GM15510 (cell line): ENCODE data around the gene CMSS1.

Source experiments
- POLR2A ChIP-seq: IDR thresholded peaks from 3 replicates; pipeline ENCODE4 v1.6.1; 2011; ENCODE audit warnings: borderline replicate concordance; ENCODE audit not compliant: insufficient read length; ENCODE audit errors: extremely low read depth

The CMSS1 gene

DNA sequence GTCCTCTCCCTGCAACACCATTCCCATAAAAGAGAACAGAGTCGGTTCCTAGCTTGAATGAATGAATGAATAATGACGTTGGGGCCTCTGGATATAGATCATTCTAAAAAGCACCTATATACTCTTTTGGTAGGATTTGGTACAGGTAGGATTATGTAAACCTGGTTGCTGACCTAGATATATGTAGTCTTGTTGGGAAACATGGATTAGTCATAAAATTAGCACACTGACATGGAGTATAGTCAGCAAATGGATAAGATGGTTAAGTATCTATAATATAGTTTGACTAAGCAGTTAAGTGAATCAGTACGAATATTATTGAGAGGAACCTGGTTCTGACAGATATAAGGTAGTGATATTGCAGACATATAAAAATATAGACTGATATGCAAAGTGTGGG, 154.1 kb downstream of the CMSS1 start:
- no peak for TF ChIP-seq POLR2A

GRCh38 chr3:99972380-99973104, 154.9 kb downstream of the CMSS1 start:
- TF ChIP-seq POLR2A: no peak

DNA sequence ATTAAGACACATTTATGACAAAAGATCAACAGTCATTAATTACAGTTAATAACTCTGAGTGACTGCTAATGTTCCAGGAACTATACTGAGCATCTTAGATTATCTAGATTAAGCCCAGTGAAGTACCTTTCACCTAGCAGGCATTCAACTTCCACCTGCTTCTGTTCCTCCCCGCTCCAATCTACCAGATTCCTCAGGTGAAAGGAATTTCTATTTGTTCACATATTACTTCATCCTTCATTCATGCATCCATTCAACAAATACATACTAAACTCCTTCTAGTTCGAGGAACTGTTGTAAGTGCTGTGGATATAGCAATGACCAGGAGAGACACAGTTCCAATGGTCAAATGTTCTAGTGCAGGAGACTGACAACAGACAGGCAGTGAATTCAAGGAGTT, 157.3 kb downstream of the CMSS1 start:
- no peak for TF ChIP-seq POLR2A

DNA sequence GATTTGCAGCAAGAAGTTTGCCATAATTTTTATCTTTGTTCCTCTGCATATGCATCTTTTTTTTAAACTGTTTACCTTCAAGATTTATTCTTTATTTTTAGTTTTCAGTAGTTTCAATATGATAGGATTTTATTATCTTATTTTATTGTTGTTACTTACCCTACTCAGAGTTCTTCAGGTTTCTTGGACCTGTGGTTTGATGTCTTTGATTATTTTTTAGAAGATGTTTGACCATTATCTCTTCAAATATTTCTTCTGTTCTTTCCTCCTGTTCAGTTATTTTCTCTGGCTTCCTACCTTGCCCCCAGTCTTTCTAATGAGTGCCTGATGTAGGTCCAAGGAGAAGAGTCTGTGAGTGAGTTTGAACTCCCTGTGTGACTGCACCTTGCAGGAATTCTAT, 158.9 kb downstream of the CMSS1 start:
- no peak for TF ChIP-seq POLR2A

DNA sequence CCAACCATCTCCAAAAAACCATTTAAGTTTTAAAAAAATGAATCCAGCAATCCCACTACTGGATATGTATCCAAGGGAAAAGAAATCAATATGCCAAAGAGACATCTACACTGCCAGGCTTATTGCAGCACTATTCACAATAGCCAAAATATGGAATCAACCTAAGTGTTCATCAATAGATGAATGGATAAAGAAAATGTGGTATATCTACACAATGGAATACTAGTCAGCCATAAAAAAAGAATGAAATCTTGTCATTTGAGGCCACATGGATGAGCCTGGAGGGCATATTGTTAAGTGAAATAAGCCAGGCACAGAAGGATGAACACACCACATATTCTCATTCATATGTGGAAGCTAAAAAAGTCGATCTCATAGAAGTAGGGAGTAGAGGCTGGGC, 160.6 kb downstream of the CMSS1 start:
- TF ChIP-seq POLR2A: no peak

DNA sequence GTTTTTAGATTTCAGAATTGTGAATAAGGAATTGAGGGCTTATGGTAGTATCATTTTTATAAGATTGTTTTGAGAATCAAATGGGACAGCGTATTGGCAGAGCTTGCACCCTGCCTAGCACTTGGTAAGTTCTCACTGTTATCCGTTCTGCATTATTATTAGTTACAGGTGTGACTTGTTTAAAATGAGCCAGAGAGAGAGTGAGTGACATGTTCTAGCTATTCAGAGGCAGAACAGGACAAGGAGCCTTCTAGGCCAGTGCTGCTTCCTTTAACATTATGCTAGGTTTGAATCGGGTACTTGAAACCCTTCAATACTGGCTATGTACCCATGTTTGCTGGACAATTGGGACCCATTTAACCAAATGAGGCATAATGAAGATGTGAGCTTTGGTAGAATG, 162.9 kb downstream of the CMSS1 start:
- no peak for TF ChIP-seq POLR2A

- TF ChIP-seq POLR2A: no peak
Observed at GRCh38 chr3:99981138-99981537, 163.5 kb downstream of the CMSS1 start.

DNA sequence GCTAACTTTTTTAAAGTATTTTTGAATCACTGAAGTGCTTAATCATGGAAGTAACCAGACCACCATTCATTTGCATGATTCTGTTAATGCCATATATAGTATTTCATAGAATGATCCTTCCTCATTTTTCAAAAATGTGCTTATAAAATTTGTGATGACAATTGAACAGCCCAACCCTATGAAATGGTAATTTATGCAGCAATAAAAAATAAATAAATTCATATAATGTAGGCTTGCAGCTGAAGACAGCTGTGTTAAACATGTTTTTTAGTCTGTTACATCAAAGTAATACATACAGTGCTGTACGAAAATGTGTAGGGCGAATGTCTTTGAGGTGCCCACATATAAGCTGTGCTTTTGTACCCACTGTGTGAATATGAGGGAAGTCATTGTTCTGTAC, 165.0 kb downstream of the CMSS1 start:
- no peak for TF ChIP-seq POLR2A

- TF ChIP-seq POLR2A: no peak
Observed at GRCh38 chr3:99984139-99984538, 166.5 kb downstream of the CMSS1 start.

DNA sequence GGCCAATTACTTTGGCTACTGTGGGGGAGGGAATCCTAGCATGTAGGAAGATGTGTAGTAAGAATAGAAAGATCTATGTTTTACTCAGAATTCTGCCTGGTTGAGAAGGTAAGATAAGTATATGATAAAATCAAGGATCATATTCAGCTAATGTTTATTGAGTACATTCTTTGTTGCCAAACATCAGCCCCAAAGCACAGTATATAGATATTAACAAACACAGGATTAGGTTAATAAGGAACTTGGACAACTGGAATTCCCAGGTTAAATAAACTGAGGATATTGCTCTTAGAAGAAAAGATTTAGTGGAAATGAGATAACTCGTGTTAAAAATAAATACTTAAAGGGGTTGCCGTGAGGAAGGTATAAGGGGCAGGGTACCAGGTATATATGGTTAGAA, 167.0 kb downstream of the CMSS1 start:
- no peak for TF ChIP-seq POLR2A

- TF ChIP-seq POLR2A: no peak
Observed at GRCh38 chr3:99990179-99990578, 172.5 kb downstream of the CMSS1 start.

DNA sequence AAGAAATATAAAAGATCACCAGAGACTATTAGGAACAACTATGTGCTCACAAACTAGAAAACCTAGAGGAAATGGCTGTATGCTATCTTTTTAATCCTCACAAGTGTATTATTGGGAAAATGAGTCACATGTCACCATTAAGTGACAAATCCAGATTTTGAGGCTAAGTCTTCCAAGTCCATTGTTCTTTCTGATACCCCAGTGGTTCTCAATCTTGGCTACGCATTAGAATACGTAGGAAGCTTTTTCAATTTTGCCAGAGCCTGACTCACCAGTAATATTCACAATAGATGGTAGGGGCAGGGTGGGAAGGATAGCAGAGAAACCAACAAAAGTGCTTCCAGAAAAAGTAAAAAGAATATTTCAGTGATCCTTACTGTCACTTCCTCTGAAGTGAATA, 179.6 kb downstream of the CMSS1 start:
- TF ChIP-seq POLR2A: no peak

DNA sequence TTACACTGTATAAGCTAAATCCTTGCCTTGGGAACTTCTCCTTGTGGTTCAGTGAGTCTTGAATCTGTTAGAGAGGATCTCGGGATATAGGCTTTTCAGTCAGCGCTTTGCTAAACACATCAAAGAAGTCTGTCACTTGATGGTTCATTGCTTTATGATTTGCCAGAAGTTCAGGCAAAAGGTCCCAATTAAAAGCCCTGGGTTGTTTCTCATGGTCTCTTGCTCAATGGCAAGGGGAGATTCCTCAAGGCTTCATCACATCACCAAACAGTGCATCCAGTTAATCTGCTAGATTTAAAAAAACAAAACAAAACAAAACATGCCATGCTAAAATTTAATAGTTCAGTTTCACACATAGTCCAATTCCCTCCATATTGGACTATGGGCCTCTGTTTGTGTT, 181.9 kb downstream of the CMSS1 start:
- no peak for TF ChIP-seq POLR2A

GRCh38 chr3:100001083-100001482, 183.4 kb downstream of the CMSS1 start:
- TF ChIP-seq POLR2A: no peak

- TF ChIP-seq POLR2A: no peak
Observed at GRCh38 chr3:100001526-100002270, 184.0 kb downstream of the CMSS1 start.

DNA sequence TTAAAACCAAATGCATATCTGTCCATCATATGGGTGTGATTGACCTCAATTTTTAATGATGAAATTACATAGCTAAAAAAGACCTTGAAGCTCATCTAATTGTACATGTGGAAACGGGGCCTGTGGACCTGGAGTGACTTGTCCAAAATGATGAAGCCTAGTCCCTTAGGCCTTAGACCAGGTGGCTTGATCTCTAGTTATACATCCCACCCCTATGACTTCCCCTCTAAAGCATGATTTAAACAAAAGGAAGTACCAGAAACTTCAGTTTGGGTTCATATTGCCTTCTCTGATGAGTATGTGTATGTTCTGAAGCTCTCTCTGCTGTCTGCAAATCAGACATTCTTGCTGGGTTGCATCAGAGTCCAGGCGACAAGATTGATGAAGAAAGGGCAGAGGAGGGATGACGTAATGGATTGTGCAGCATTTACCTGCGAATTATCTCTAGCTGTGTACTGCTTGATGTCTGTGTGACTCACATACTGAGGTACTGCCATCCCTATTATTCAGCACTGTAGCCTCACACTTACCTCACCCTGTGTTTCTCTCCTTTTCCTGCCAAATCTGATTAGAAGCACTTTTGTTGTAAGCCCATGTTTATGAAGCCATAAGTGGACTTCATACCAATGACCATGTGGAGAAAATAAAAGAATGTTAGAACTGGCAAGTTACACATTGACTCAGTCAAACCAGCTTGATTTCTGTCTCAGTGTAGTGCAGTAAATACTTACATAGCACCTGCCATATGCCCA, 185.1 kb downstream of the CMSS1 start:
- no peak for TF ChIP-seq POLR2A

DNA sequence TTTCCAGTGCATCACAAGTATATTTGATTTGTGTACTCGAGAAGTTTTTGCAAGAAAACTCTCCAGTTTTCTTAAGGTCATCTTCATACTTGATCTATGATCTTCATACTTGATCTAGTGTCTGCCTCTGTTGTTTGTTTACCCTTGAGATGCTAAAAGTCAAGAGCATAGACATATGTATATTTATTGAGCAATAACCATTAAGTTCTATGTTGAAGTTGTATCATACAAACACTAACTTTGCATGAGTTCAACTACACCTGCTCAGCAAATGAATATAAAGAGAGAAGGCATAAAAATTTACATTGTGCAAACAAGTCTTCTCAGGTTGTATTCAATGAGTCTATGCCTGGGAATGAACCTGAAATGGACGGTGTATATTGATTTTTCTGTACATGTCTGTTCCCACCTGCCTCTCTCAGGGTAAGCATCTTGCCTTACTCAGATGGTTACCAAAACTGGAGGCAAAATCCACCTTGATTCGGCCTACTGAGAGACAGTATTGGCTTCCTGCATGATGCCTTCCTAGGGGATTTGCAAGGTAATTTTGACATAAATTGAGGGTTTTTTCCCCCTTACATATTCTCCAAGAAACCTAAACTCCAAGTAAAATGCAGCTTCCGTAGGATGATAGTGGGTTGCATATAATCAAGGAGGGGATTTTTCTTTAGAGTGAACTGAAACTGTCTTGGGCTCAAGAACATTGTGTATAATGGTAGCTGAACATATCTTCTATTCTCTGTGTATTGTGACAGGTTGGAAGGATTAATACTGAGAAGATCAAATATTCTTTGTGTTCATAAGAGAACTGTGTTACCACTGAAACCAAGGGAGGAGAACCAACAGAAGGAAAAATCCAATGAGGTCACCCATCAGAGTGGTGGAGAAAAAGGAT, 186.2 kb downstream of the CMSS1 start:
- no peak for TF ChIP-seq POLR2A
